ENCODE data around the gene HCFC2. TPM values are rescaled to one million over a fixed set of nuclear protein-coding genes. Genes with fewer than 3 reads are reported as not detected.

The HCFC2 gene
- polyA plus RNA-seq, 1 donor (not counting 4 experiments of a cell fraction or from before 2014, with no cell fraction given) = 8.3 TPM

DNA sequence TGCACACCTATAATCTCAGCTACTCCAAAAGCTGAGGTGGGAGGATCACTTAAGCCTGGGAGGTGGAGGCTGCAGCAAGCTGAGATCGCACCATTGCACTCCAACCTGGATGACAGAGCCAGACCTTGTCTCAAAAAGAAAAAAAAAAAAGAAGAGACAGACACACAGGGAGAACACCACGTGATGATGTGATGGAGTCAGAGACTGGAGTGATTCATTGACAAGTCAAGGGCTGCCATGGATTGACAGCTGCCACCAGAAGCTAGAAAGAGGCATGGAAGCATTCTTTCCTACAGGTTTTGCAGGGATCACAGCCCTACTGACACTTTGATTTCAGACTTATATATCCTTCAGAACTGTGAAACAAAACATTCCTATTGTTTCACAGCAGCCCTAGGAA, 3.5 kb upstream of the HCFC2 start:
- H3K27me3 ChIP-seq (ENCODE audit: control insufficient read depth, extremely low read depth, insufficient read depth, low read length) = no peaks in the 10 kb centered on the region
- no peak for TF ChIP-seq CTCF (optimal IDR thresholded peaks at IDR 0.05 in 1 of 3, IDR thresholded peaks at IDR 0.05 in 1 of 3, conservative IDR thresholded peaks at IDR 0.05 in 1 of 3; ENCODE audit: extremely low read depth in 1 of 3, insufficient read depth in 2 of 3, low read length in 3 of 3)
- TF ChIP-seq EZH2 (IDR thresholded peaks at IDR 0.05; ENCODE audit: low read length) = no peak
- H4K20me1 ChIP-seq (ENCODE audit: control insufficient read depth, extremely low read depth, insufficient read depth, low read length) = no peaks in the 10 kb centered on the region
- DNase-seq (ENCODE audit: low read depth, low spot score) (peak; percentile 38), FAIRE-seq (peak; percentile 53)
- no peak overlapping the region for H3K9ac ChIP-seq (ENCODE audit: control insufficient read depth, extremely low read depth, insufficient read depth, low read length)
- H2AFZ ChIP-seq (ENCODE audit: control insufficient read depth, low read length) = no peak overlapping the region
- no peak overlapping the region for H3K4me3 ChIP-seq (ENCODE audit: control insufficient read depth in 2 of 3, extremely low read depth in 1 of 3, insufficient read depth in 2 of 3, low read depth in 1 of 3, low read length in 3 of 3)
- H3K9me3 ChIP-seq (ENCODE audit: control insufficient read depth, low read depth, low read length) = no peaks in the 10 kb centered on the region
- peaks cover 26% of the 10 kb centered on the region for H3K4me1 ChIP-seq (ENCODE audit: control insufficient read depth, extremely low read depth, insufficient read depth, low read length)
- H3K27ac ChIP-seq (ENCODE audit: control insufficient read depth, insufficient read depth, low read length) = no peak overlapping the region
- no peak overlapping the region for H3K4me2 ChIP-seq (ENCODE audit: control insufficient read depth, extremely low read depth, insufficient read depth, low read depth, low read length)
- H3K79me2 ChIP-seq (ENCODE audit: control insufficient read depth, insufficient read depth, low read length) = peaks cover 9% of the 10 kb centered on the region
- no peaks in the 10 kb centered on the region for H3K36me3 ChIP-seq (ENCODE audit: control insufficient read depth in 2 of 2, extremely low read depth in 1 of 2, insufficient read depth in 2 of 2, low read length in 2 of 2)
- H3K9me1 ChIP-seq (ENCODE audit: control insufficient read depth, extremely low read depth, insufficient read depth, low read length) = no peaks in the 10 kb centered on the region
- dilution Hi-C loops (cut with MboI; ENCODE audit: extremely low pct_ligation_motif_present, low sequenced_read_pairs) = no loop called here

GRCh38 chr12:104063712-104064030, 660 bp upstream of the HCFC2 start:
- Histone ChIP-seq H3K79me2 (ENCODE audit: control insufficient read depth, insufficient read depth, low read length) (peaks cover 14% of the 10 kb centered on the region), H4K20me1 (ENCODE audit: control insufficient read depth, extremely low read depth, insufficient read depth, low read length) (no peaks in the 10 kb centered on the region), H3K27me3 (ENCODE audit: control insufficient read depth, extremely low read depth, insufficient read depth, low read length) (no peaks in the 10 kb centered on the region), H3K36me3 (ENCODE audit: control insufficient read depth in 2 of 2, extremely low read depth in 1 of 2, insufficient read depth in 2 of 2, low read length in 2 of 2) (peaks cover 0 to 1% of the 10 kb centered on the region in 2 experiments), H2AFZ (ENCODE audit: control insufficient read depth, low read length) (peak overlapping the region; percentile 94), H3K9ac (ENCODE audit: control insufficient read depth, extremely low read depth, insufficient read depth, low read length) (peak overlapping the region; percentile 87), H3K9me3 (ENCODE audit: control insufficient read depth, low read depth, low read length) (no peaks in the 10 kb centered on the region), H3K9me1 (ENCODE audit: control insufficient read depth, extremely low read depth, insufficient read depth, low read length) (no peaks in the 10 kb centered on the region), H3K4me3 (ENCODE audit: control insufficient read depth in 2 of 3, extremely low read depth in 1 of 3, insufficient read depth in 2 of 3, low read depth in 1 of 3, low read length in 3 of 3) (peak overlapping the region; percentile 84 to 93 (median 87)), H3K27ac (ENCODE audit: control insufficient read depth, insufficient read depth, low read length) (peak overlapping the region; percentile 62), H3K4me2 (ENCODE audit: control insufficient read depth, extremely low read depth, insufficient read depth, low read depth, low read length) (peak overlapping the region; percentile 95), H3K4me1 (ENCODE audit: control insufficient read depth, extremely low read depth, insufficient read depth, low read length) (peaks cover 25% of the 10 kb centered on the region)
- TF ChIP-seq EZH2 (IDR thresholded peaks at IDR 0.05; ENCODE audit: low read length) (no peak), CTCF (optimal IDR thresholded peaks at IDR 0.05 in 1 of 3, IDR thresholded peaks at IDR 0.05 in 1 of 3, conservative IDR thresholded peaks at IDR 0.05 in 1 of 3; ENCODE audit: extremely low read depth in 1 of 3, insufficient read depth in 2 of 3, low read length in 3 of 3) (no peak)
- dilution Hi-C loops (cut with MboI; ENCODE audit: extremely low pct_ligation_motif_present, low sequenced_read_pairs) = no loop called here
- FAIRE-seq = peak; percentile 75
- no peak for DNase-seq (ENCODE audit: low read depth, low spot score)

Data from keratinocyte (primary cell).